ENCODE results near the gene TTC13. TPM values are rescaled to one million over a fixed set of nuclear protein-coding genes. Genes with fewer than 3 reads are reported as not detected.
A peak's percentile ranks its signal among the peaks of the same experiment; 100 is the strongest.

TTC13 gene
- polyA plus RNA-seq, 1 of the 3 experiments (the other 2 are of a cell fraction), result 5.5 TPM

DNA sequence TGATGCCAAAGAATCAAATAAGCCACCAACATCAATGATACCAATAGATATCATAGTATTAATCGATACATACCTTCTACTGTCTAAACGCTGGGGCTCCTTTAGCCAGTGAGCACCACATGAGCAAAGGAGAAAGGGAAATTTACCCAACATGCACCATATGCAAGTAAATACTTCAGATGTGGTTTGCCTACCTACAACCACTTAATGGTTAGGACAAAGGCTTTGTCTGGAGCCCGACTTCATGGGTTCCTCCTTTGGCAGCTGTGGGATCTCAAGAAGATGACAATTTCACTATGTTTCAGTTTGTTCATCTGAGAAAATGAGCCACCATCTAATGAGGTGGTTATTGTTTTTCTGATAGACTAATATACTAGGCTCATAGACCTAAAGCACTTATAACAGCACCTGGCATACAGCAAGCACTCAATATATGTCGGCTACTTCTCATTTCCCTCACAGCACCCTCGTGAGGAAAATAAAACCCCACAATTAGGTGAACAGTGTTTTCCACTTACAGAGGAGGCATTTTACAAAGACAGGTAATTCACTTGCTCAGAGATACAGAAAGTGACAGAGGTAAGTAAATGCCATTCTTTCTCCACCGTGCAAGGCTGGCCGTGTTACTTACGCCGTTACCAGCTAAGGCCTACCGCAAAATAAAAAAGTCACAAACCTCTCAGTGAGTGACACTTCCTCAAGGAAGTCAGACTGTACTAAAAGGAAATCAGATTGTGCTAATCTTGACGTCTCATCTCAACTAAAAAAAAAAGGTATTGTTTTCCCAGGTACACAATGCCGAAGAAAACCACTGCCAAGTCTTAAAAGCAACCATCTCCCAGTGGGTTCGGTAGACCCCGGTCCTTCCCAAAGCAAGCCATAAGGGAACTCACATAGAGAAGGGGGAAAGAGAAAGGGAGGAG is 1.6 kb downstream of the TTC13 start:
- Histone ChIP-seq H3K9me3 (no peaks in the 10 kb centered on the region), H3K36me3 (replicated peaks in 1 of 2; ENCODE audit: control insufficient read depth in 1 of 2, insufficient read depth in 2 of 2, low read length in 1 of 2) (peaks cover 6 to 18% of the 10 kb centered on the region in 2 experiments), H3K4me1 (ENCODE audit: control insufficient read depth in 1 of 2, insufficient read depth in 2 of 2, low read depth in 1 of 2, low read length in 1 of 2) (peaks cover 0 to 13% of the 10 kb centered on the region in 2 experiments; a peak in 2 of 4 replicates), H2AFZ (ENCODE audit: low read depth) (peak overlapping the region; percentile 67; the same call in 1 of the 2 replicates), H4K20me1 (ENCODE audit: insufficient read depth) (no peaks in the 10 kb centered on the region), H3K27me3 (ENCODE audit: insufficient read depth) (no peaks in the 10 kb centered on the region), H3K9ac (no peak overlapping the region; the same call in 1 of the 2 replicates), H3K27ac (ENCODE audit: low read depth in 2 of 2, low read length in 1 of 2) (no peak overlapping the region), H3K4me2 (peak overlapping the region; percentile 80), H3K4me3 (ENCODE audit: low read depth in 2 of 2, low read length in 1 of 2) (peak overlapping the region; percentile 85 to 92), H3K9me2 (no peaks in the 10 kb centered on the region), H3F3A (replicated peaks; ENCODE audit: insufficient read depth) (peaks cover 5% of the 10 kb centered on the region), H3K79me2 (ENCODE audit: insufficient read depth) (peaks cover 48% of the 10 kb centered on the region)
- TF ChIP-seq RCOR1 (IDR thresholded peaks at IDR 0.05; ENCODE audit: low read length), result no peak
- TF ChIP-seq, protein P1, sequence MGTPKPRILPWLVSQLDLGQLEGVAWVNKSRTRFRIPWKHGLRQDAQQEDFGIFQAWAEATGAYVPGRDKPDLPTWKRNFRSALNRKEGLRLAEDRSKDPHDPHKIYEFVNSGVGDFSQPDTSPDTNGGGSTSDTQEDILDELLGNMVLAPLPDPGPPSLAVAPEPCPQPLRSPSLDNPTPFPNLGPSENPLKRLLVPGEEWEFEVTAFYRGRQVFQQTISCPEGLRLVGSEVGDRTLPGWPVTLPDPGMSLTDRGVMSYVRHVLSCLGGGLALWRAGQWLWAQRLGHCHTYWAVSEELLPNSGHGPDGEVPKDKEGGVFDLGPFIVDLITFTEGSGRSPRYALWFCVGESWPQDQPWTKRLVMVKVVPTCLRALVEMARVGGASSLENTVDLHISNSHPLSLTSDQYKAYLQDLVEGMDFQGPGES (IDR thresholded peaks at IDR 0.05; ENCODE audit: low read depth, low read length), result no peak
- TF ChIP-seq, protein P2, sequence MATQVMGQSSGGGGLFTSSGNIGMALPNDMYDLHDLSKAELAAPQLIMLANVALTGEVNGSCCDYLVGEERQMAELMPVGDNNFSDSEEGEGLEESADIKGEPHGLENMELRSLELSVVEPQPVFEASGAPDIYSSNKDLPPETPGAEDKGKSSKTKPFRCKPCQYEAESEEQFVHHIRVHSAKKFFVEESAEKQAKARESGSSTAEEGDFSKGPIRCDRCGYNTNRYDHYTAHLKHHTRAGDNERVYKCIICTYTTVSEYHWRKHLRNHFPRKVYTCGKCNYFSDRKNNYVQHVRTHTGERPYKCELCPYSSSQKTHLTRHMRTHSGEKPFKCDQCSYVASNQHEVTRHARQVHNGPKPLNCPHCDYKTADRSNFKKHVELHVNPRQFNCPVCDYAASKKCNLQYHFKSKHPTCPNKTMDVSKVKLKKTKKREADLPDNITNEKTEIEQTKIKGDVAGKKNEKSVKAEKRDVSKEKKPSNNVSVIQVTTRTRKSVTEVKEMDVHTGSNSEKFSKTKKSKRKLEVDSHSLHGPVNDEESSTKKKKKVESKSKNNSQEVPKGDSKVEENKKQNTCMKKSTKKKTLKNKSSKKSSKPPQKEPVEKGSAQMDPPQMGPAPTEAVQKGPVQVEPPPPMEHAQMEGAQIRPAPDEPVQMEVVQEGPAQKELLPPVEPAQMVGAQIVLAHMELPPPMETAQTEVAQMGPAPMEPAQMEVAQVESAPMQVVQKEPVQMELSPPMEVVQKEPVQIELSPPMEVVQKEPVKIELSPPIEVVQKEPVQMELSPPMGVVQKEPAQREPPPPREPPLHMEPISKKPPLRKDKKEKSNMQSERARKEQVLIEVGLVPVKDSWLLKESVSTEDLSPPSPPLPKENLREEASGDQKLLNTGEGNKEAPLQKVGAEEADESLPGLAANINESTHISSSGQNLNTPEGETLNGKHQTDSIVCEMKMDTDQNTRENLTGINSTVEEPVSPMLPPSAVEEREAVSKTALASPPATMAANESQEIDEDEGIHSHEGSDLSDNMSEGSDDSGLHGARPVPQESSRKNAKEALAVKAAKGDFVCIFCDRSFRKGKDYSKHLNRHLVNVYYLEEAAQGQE (IDR thresholded peaks at IDR 0.05; ENCODE audit: low read depth, low read length), result no peak
- no peak for TF ChIP-seq CHD2 (IDR thresholded peaks at IDR 0.05; ENCODE audit: low read length, partially characterized antibody)
- TF ChIP-seq YY1 (IDR thresholded peaks at IDR 0.05; ENCODE audit: low read depth), result no peak
- TF ChIP-seq JUND (IDR thresholded peaks at IDR 0.05), result no peak
- no peak for TF ChIP-seq GABPA (IDR thresholded peaks at IDR 0.05; ENCODE audit: low read depth)
- TF ChIP-seq, protein P3, sequence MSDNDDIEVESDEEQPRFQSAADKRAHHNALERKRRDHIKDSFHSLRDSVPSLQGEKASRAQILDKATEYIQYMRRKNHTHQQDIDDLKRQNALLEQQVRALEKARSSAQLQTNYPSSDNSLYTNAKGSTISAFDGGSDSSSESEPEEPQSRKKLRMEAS (IDR thresholded peaks at IDR 0.05; ENCODE audit: low read depth), result no peak
- TF ChIP-seq RXRA (IDR thresholded peaks at IDR 0.05; ENCODE audit: borderline replicate concordance, low read depth), result no peak
- no peak for TF ChIP-seq RAD21 (IDR thresholded peaks at IDR 0.05; ENCODE audit: low read length)
- TF ChIP-seq SMC3 (IDR thresholded peaks at IDR 0.05; ENCODE audit: low read depth, low read length), result no peak
- no peak for TF ChIP-seq FOXM1 (IDR thresholded peaks at IDR 0.05; ENCODE audit: low read depth)
- 87% methylated on average over 14 of the region's 14 CpGs for WGBS (ENCODE audit: low lambda C conversion rate)
- CTCF ChIA-PET, result interaction anchor here (1.4 kb wide), 2 partner anchors 14 to 230 kb away, joined by 3 to 4 read pairs; no protein-coding TSS in a partner anchor
- POLR2A ChIA-PET, result no interaction called here
- DNase-seq, result no peak

Measured in SK-N-SH (cell line).